ENCODE measurements around the gene KIRREL3. TPM values are rescaled to one million over a fixed set of nuclear protein-coding genes. Genes with fewer than 3 reads are reported as not detected.
A peak's percentile ranks its signal among the peaks of the same experiment; 100 is the strongest.

KIRREL3 gene
- total and polyA plus RNA-seq, 8 donors: 0.06 to 1.1 (median 0.26) TPM; not detected in 2

GRCh38 chr11:126502982-126503381 is 497.6 kb downstream of the KIRREL3 start:
- Histone ChIP-seq H3K27me3 (peaks cover 0 to 7% (median 2%) of the 10 kb centered on the region in 4 donors), H3K4me3 (no peak overlapping the region), H3K36me3 (no peaks in the 10 kb centered on the region), H3K27ac (no peak overlapping the region), H3K4me1 (no peaks in the 10 kb centered on the region), H3K9me3 (no peaks in the 10 kb centered on the region)
- ATAC-seq (no peak), DNase-seq (no peak), FAIRE-seq (no peak)
- TF ChIP-seq CTCF (IDR thresholded peaks at IDR 0.05): no peak
- intact Hi-C loops (cut with DNase I): no loop called here
- WGBS, 2 donors: 15 to 18% methylated on average over 5 of the region's 5 CpGs

GRCh38 chr11:126502159-126502558 is 498.4 kb downstream of the KIRREL3 start:
- H3K27ac ChIP-seq: no peak overlapping the region
- no peak for FAIRE-seq
- DNase-seq: no peak
- H3K4me1 ChIP-seq: no peaks in the 10 kb centered on the region
- H3K27me3 ChIP-seq: peaks cover 0 to 7% (median 2%) of the 10 kb centered on the region in 4 donors
- no peak for TF ChIP-seq CTCF (IDR thresholded peaks at IDR 0.05)
- H3K4me3 ChIP-seq: no peak overlapping the region
- no peaks in the 10 kb centered on the region for H3K36me3 ChIP-seq
- ATAC-seq: no peak
- intact Hi-C loops (cut with DNase I): no loop called here
- no peaks in the 10 kb centered on the region for H3K9me3 ChIP-seq
- WGBS, 2 donors: 30 to 35% methylated on average over 2 of the region's 2 CpGs

GRCh38 chr11:126501641-126502040 is 498.9 kb downstream of the KIRREL3 start:
- no peak overlapping the region for H3K27ac ChIP-seq
- no peak for FAIRE-seq
- intact Hi-C loops (cut with DNase I): no loop called here
- 64 to 76% methylated on average over 6 of the region's 6 CpGs for WGBS, 2 donors
- no peaks in the 10 kb centered on the region for H3K9me3 ChIP-seq
- no peak for DNase-seq
- no peaks in the 10 kb centered on the region for H3K4me1 ChIP-seq
- no peak for TF ChIP-seq CTCF (IDR thresholded peaks at IDR 0.05)
- no peak for ATAC-seq
- H3K4me3 ChIP-seq: no peak overlapping the region
- H3K27me3 ChIP-seq: peaks cover 0 to 7% (median 2%) of the 10 kb centered on the region in 4 donors
- no peaks in the 10 kb centered on the region for H3K36me3 ChIP-seq

GRCh38 chr11:126500981-126501380 is 499.6 kb downstream of the KIRREL3 start:
- FAIRE-seq (no peak), DNase-seq (no peak), ATAC-seq (no peak)
- Histone ChIP-seq H3K36me3 (no peaks in the 10 kb centered on the region), H3K27me3 (peaks cover 0 to 7% (median 2%) of the 10 kb centered on the region in 4 donors), H3K4me3 (no peak overlapping the region), H3K9me3 (no peaks in the 10 kb centered on the region), H3K4me1 (no peaks in the 10 kb centered on the region), H3K27ac (no peak overlapping the region)
- intact Hi-C loops (cut with DNase I): no loop called here
- WGBS, 2 donors: 40 to 50% methylated on average over 10 of the region's 10 CpGs
- TF ChIP-seq CTCF (IDR thresholded peaks at IDR 0.05): no peak

GRCh38 chr11:126499131-126499752 is 501.3 kb downstream of the KIRREL3 start:
- peak in 1 of 6 donors; percentile 3 for DNase-seq

More at GRCh38 chr11:126499131-126499752, 501.3 kb downstream of the KIRREL3 start:
- Histone ChIP-seq H3K4me1 (no peaks in the 10 kb centered on the region), H3K9me3 (no peaks in the 10 kb centered on the region), H3K4me3 (no peak overlapping the region), H3K36me3 (no peaks in the 10 kb centered on the region), H3K27ac (no peak overlapping the region), H3K27me3 (peaks cover 0 to 7% (median 0%) of the 10 kb centered on the region in 4 donors)
- intact Hi-C loops (cut with DNase I): no loop called here
- FAIRE-seq: no peak
- no peak for TF ChIP-seq CTCF (IDR thresholded peaks at IDR 0.05)
- no peak for ATAC-seq
- 40 to 48% methylated on average over 19 of the region's 19 CpGs for WGBS, 2 donors

Data from pancreas (tissue), 10 donors.